ENCODE data around the gene NRG3.

- no peak for TF ChIP-seq CTCF (IDR thresholded peaks at IDR 0.05)
- TF ChIP-seq POLR2AphosphoS5 (IDR thresholded peaks at IDR 0.05): no peak
- TF ChIP-seq POLR2A (IDR thresholded peaks at IDR 0.05): no peak
- no peak for TF ChIP-seq EP300 (IDR thresholded peaks at IDR 0.05)
These were observed 563.3 kb downstream of the NRG3 start for GRCh38 chr10:82438277-82438676.

Data from upper lobe of left lung (tissue), 4 donors.